Activated T-cell treated with anti-CD3 and anti-CD28 coated beads for 48 hours (primary cell): Measurements from ENCODE around the gene CASKIN2.
A peak's percentile ranks its signal among the peaks of the same experiment; 100 is the strongest.

Experiments used
- DNase-seq: peaks from one replicate; pipeline ENCODE4 v3.0.0-alpha.2; 2020; ENCODE audit warnings: low read depth

Gene CASKIN2

GRCh38 chr17:75518983-75519537, 3.7 kb upstream of the CASKIN2 start:
- no peak for DNase-seq

- no peak for DNase-seq
These were observed 2.9 kb upstream of the CASKIN2 start for GRCh38 chr17:75518201-75518600.

- DNase-seq, result no peak
These were observed 2.0 kb upstream of the CASKIN2 start for GRCh38 chr17:75517297-75517865.

DNA sequence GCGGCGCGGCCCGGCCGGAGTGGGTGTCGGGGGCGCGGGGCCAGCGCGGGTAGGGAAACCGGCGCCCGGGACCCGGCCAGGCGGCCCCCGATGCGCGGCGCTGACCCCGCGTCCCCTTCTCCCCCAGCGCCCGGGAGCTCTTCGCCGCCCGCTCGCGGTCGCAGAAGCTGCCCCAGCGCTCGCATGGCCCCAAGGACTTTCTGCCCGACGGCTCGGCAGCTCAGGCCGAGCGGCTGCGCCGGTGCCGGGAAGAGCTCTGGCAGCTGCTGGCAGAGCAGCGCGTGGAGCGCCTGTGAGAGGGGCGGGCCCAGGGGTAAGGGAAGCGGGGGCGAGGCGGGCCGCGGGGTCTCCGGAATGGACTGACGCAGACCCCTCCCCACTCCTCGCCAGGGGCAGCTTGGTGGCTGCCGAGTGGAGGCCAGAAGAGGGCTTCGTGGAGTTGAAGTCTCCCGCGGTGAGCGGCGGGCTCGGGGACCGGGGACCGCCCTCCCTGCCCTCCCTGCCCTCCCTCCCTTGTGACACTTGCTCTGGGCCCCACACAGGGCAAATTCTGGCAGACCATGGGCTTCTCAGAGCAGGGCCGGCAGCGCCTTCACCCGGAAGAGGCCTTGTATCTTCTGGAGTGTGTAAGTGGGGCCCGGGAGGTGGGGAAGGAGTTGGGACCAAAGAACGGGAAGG, 1.4 kb upstream of the CASKIN2 start:
- DNase-seq, result peak; percentile 33

DNA sequence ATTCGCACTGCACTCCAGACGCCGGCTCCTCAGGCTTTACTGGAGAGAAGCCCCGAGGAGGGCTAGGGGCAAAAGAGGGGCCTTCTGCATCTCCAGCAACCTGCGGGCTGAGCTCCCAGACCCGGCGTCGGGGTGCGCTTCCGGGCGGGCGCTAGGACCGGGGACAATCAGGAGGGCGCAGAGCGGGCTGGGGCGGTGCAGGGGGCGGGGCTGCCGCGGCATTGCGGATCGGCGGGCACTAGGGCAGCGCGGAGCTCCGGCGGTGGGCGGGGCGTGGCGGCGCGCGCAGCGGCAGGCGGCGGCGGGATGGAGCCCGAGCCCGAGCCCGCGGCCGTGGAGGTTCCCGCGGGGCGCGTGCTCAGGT, 900 bp upstream of the CASKIN2 start, which contains the start of gene TSEN54:
TSEN54 (plus strand) TSS at position 274 of the 364 bp plus-strand sequence; CDS start at position 307, 33 bp downstream.
- DNase-seq, result peak; percentile 97

DNA sequence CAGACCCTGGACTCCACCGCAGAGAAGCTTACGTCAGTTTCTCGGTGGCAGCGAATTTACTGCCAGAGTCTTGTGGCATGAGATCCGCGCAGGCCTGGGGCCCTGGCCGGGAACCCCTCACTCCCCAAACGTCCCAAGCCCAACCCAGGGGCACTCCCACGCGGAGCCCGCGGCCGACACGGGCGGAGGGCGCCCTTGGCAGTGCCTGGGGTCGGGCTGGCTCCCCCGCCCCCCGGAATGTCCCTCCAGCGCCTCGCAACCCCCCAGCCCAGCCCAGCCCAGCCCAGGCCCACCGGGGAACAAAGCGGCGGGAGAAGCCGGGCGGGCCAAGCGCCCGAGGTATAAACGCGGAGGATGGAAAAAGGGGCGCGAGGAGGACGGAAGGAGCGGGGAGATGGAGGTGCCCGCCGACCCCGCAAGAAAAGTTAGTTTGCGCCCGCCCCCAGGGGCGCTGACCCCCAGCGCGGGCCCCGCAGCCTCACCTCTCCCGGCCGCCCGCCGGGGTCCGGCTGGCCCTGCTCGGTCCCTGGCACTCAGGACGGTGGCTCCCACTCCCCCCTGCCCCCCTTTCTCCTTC, 330 bp downstream of the CASKIN2 start:
- DNase-seq, result no peak

DNA sequence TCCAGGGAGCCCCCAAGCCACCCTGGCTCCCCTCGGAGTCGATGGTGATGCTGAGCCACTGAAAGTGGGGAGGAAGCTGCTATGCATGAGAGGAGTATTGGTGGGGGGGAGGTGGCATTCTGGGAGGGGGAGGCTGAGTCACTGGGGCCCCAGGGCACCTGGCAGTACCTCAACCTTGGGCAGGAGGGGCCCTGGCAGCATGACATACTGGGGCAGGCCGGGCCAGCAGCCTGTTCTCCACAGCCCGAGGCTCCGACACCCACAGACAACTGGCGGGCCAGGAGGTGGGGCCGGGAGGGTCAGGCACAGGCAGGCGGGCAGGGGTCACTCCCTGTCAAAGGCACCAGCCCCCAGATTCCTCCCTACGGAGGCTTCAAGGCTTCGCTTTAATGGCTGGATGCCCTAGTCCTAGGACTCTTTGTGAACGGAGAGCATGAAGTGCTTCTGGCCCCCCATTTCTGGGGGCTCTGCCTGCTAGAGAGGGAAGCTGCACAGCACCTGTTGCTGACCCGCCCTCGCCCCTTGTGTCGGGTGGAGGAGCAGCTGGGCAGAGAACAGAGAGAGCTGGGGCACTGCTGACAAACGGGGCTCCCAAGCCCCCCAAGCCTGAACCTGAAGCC, 928 bp downstream of the CASKIN2 start:
- DNase-seq, result no peak

DNA sequence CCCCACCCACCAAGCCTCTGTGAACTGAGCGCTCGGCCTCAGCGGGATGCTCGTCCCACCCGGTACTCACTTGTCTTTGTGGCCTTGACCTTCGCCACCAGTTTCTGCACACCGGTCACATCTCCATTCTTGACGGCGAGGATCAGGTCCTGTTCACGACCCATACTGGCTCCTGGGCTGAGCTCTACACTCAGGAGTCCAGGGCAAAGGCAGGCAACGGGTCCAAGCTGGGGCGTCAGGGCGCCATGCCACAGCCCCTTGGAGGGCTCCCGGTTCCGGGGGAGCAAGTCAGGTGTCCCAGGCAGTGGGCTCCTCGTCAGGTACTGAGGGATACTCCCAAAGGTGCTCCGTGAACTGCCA, 1.7 kb downstream of the CASKIN2 start:
- DNase-seq, result no peak

GRCh38 chr17:75512926-75513640, 2.3 kb downstream of the CASKIN2 start:
- no peak for DNase-seq

GRCh38 chr17:75511610-75512575, 3.4 kb downstream of the CASKIN2 start:
- no peak for DNase-seq

GRCh38 chr17:75511270-75511609, 4.1 kb downstream of the CASKIN2 start:
- no peak for DNase-seq

DNA sequence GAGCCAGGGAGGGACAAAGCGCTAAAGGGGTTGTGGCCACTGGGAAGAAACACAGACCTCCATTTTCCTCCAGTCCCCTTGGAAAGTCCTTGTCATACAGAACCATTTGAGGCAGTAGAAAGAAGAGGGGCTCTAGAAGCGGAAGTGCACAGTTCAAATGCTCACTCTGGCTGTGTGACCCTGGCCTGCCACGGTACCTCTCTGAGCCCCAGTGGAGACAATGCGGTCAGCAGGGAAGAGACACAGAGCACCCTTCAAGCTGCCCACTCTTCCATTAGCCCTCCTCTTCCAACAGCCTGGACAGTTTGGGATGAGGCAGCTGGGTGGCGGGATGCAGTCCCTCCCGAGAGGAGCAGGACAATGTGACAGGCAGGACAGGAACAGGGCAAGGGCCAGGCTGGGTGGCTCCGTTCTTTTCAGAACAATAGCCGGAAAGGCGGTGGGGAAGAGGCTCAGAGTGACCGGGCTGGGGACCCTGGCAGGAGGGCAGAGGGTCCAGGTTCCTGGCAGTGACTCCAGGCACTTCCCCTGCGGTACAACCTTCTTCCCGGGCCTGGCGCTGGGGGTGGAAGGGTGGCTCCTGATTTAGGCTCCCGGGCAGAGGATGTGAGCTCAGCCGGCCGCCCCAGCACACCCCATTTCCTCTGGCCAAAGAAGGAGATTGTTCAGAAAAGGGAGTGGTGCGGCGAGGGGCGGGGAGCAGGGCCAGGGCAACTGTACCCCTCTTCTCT, 5.6 kb downstream of the CASKIN2 start:
- no peak for DNase-seq

DNA sequence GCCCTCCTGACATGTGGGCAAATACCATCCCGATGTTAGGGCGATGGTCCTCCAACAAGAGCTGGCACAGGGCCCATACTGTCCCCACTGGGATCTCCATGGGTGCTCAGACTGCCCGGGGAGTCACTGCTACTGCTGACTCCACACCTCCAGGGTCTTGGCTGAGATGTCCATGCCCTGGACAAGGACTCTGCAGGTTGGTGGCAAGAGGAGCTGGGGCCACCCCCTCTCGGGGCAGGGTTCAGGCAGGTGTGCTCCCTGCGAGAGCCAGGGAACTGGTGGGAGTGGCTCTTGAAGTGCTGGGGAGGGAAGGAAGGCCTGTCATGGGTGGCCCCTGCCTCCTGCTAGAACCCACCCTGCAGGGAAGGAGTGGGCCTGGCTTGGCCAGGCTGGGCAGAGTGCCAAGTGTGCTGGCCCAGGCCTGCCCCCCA, 6.4 kb downstream of the CASKIN2 start:
- DNase-seq, result no peak

- no peak for DNase-seq
These were observed 7.3 kb downstream of the CASKIN2 start for GRCh38 chr17:75507733-75508719.

DNA sequence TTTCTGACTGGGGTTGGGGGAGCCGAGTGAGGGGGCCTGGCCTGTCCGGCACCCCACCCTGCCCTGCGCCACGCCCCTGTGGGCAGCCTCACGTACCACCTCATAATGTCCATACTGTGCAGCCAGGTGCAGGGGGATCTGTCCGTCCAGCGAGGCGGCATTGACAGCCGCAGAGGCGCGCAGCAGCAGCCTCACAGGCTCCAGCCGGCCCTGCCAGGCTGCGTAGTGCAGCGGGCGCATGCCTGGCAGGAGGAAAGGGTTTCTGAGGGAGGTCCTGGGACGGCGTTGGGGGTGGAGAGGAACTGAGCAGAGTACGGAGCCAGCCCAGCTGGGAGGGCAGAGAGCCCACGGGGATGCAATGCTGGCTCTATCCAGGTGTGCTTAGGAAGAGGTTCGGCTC, 8.4 kb downstream of the CASKIN2 start:
- DNase-seq, result no peak

GRCh38 chr17:75506134-75506533, 9.2 kb downstream of the CASKIN2 start:
- no peak for DNase-seq

- DNase-seq, result no peak
These were observed 9.7 kb downstream of the CASKIN2 start for GRCh38 chr17:75505640-75506039.

DNA sequence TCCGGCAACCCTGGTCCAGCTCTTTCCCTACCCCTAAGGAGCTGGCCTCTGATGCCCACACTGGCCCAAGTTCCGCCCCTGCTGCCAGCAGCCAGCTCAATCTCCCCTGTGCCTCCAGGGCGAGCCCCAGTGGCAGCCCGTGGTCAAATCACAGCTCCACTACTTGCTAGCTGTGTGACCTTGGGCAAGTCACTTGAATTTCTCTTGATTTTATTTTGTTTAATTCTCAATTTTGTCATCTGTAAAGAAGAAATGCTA, 10.3 kb downstream of the CASKIN2 start:
- DNase-seq, result no peak

DNA sequence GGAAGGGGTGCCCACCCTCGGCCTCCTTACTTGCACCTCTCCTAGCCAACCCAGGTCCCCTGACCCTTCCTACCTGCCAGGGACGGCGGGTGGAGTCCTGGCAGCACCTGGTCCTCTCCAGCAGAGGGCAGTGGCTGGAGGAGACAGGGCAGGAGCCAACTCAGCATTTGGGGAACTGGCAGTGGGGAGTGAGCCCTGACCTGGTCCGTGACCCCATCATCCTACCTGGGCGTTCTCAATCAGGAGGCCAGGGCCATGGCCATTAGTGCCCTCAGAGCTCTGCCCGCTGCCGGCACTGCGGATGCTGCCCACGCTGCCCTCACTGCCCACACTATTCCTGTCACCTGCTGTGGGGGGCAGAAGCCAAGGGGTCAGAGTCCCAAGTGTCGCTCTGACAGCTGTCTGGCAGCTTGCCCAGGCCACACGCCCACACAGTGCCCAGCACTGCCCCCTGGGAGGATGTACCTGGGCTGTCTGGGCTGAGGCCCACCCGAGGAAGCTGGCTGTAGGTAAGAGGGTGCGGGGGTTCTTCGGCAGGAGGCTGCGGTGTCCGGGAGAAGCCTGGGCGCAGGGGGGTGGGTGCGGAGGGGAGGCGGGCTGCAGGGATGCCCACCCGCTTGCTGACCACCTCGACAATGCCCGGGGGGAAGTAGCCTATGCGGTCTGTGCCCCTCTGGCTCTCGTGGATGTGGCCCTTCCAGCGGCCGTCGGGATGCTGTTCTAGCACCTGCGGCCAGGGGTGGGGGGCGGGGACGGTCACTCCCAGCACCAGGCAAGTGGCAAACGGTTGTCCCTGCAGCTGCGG, 10.8 kb downstream of the CASKIN2 start:
- DNase-seq, result no peak
